SK-N-SH (cell line): Measurements from ENCODE around the gene RHOT1. TPM values are rescaled to one million over a fixed set of nuclear protein-coding genes. Genes with fewer than 3 reads are reported as not detected.

Experiments
- CTCF ChIA-PET: fragments of 300-600, 350-600 bp; formaldehyde crosslinking; extraction: SDS; loops from one replicate; lab custom pipeline; 2021; lab: Yijun Ruan, JAX
- POLR2A ChIA-PET: fragments of 350-600 bp; sonication (Branson Sonifier 250); formaldehyde crosslinking; extraction: SDS; loops from one replicate; lab custom pipeline; 2020; ENCODE audit warnings: antibody characterized with exemption, inconsistent platforms; lab: Yijun Ruan, JAX
- DNase-seq: peaks from one replicate; pipeline ENCODE4 v3.0.0; 2012
- H2AFZ ChIP-seq: fragments of 200-600 bp; sonication (generic); 2 replicates; pipeline ENCODE4 v1.8.1; 2016; ENCODE audit warnings: antibody characterized with exemption, mild to moderate bottlenecking, low read depth
- H3F3A ChIP-seq: fragments of 200-600 bp; sonication (generic); replicated peaks from 2 replicates; pipeline ENCODE3; 2016; ENCODE audit warnings: antibody characterized with exemption, mild to moderate bottlenecking; ENCODE audit not compliant: insufficient read depth
- H3K27ac ChIP-seq, 2 experiments: fragments of 200-500 bp in 1 of 2; fragments of 200-600 bp in 1 of 2; sonication (Bioruptor generic) in 1 of 2; sonication (generic), shearing (Covaris generic) in 1 of 2; 2 replicates each; pipeline versions ENCODE4 v1.5.1 to v1.6.1; 2014 to 2016; ENCODE audit warnings: low read depth in 2 of 2, inconsistent platforms in 1 of 2, low read length in 1 of 2, mild to moderate bottlenecking in 1 of 2, mixed read lengths in 1 of 2
- H3K27me3 ChIP-seq: fragments of 200-600 bp; sonication (generic), shearing (Covaris generic); 2 replicates; pipeline ENCODE4 v1.6.1; 2016; ENCODE audit warnings: mixed run types; ENCODE audit not compliant: insufficient read depth
- H3K36me3 ChIP-seq, 2 experiments: fragments of 200-500 bp in 1 of 2; fragments of 200-600 bp in 1 of 2; sonication (Bioruptor generic) in 1 of 2; sonication (generic) in 1 of 2; replicated peaks in 1 of 2; 2 replicates each; pipeline versions ENCODE3 to v1.5.1; 2014 to 2016; ENCODE audit warnings: low read length in 1 of 2, mild to moderate bottlenecking in 1 of 2; ENCODE audit not compliant: insufficient read depth in 2 of 2, control insufficient read depth in 1 of 2
- H3K4me1 ChIP-seq, 2 experiments: fragments of 200-500 bp in 1 of 2; fragments of 200-600 bp in 1 of 2; sonication (Bioruptor generic) in 1 of 2; sonication (generic), shearing (Covaris generic) in 1 of 2; 2 replicates each; pipeline versions ENCODE4 v1.5.1 to v1.6.1; 2014 to 2016; ENCODE audit warnings: low read depth in 1 of 2, low read length in 1 of 2, mixed run types in 1 of 2; ENCODE audit not compliant: insufficient read depth in 2 of 2, control insufficient read depth in 1 of 2
- H3K4me2 ChIP-seq: fragments of 200-600 bp; sonication (generic), shearing (Covaris generic); 2 replicates; pipeline ENCODE4 v1.6.1; 2017; ENCODE audit warnings: mixed run types
- H3K4me3 ChIP-seq, 2 experiments: fragments of 200-500 bp in 1 of 2; fragments of 200-600 bp in 1 of 2; sonication (Bioruptor generic) in 1 of 2; sonication (generic), shearing (Covaris generic) in 1 of 2; 2 replicates each; pipeline versions ENCODE4 v1.5.1 to v1.8.1; 2014 to 2016; ENCODE audit warnings: low read depth in 2 of 2, inconsistent platforms in 1 of 2, low read length in 1 of 2, mild to moderate bottlenecking in 1 of 2, mixed read lengths in 1 of 2, moderate library complexity in 1 of 2
- H3K79me2 ChIP-seq: fragments of 200-600 bp; sonication (generic); 2 replicates; pipeline ENCODE4 v1.8.1; 2017; ENCODE audit warnings: mild to moderate bottlenecking; ENCODE audit not compliant: insufficient read depth
- H3K9ac ChIP-seq: fragments of 200-600 bp; sonication (generic); 2 replicates; pipeline ENCODE4 v1.6.1; 2017; ENCODE audit warnings: mixed run types
- H3K9me2 ChIP-seq: fragments of 200-600 bp; sonication (generic); 2 replicates; pipeline ENCODE4 v1.6.1; 2017; ENCODE audit warnings: mixed run types
- H3K9me3 ChIP-seq: fragments of 200-600 bp; sonication (generic); 2 replicates; pipeline ENCODE4 v1.6.1; 2017; ENCODE audit warnings: mixed run types, mild to moderate bottlenecking, moderate library complexity
- H4K20me1 ChIP-seq: fragments of 200-600 bp; sonication (generic); 2 replicates; pipeline ENCODE4 v1.6.1; 2017; ENCODE audit warnings: mild to moderate bottlenecking, mixed run types; ENCODE audit not compliant: insufficient read depth
- EP300 ChIP-seq, 2 experiments: IDR thresholded peaks; 2 replicates each; pipeline versions ENCODE4 v1.4.0 to v1.6.1; 2012; ENCODE audit warnings: borderline replicate concordance in 1 of 2, low read depth in 1 of 2, low read length in 1 of 2
- EZH2phosphoT487 ChIP-seq: fragments of 200-600 bp; sonication (generic); IDR thresholded peaks from 2 replicates; pipeline ENCODE4 v1.6.1; 2017; ENCODE audit warnings: low read depth, mixed run types, mild to moderate bottlenecking, antibody characterized with exemption, moderate library complexity, borderline replicate concordance
- FOSL2 ChIP-seq: IDR thresholded peaks from 2 replicates; pipeline ENCODE4 v1.4.0; 2012; ENCODE audit warnings: low read depth, mild to moderate bottlenecking, moderate library complexity, borderline replicate concordance
- FOXJ3 ChIP-seq: sonication (generic); formaldehyde crosslinking; IDR thresholded peaks from 2 replicates; pipeline ENCODE4 v1.5.1; 2020; ENCODE audit warnings: mild to moderate bottlenecking, missing genetic modification reagents
- JUND ChIP-seq: IDR thresholded peaks from 2 replicates; pipeline ENCODE4 v1.4.0; 2012
- MEF2A ChIP-seq: IDR thresholded peaks from 2 replicates; pipeline ENCODE4 v1.4.0; 2012; ENCODE audit warnings: low read depth, borderline replicate concordance
- NRF1 ChIP-seq: IDR thresholded peaks from 2 replicates; pipeline ENCODE4 v1.6.1; 2012; ENCODE audit warnings: low read depth, mild to moderate bottlenecking, low read length
- POLR2AphosphoS5 ChIP-seq: IDR thresholded peaks from 2 replicates; pipeline ENCODE4 v1.6.1; 2012; ENCODE audit warnings: low read depth, low read length
- SIN3A ChIP-seq: IDR thresholded peaks from 2 replicates; pipeline ENCODE4 v1.6.1; 2012; ENCODE audit warnings: low read depth, mild to moderate bottlenecking, low read length, moderate library complexity, borderline replicate concordance
- TCF12 ChIP-seq: IDR thresholded peaks from 2 replicates; pipeline ENCODE4 v1.4.0; 2012
- YY1 ChIP-seq: IDR thresholded peaks from 2 replicates; pipeline ENCODE4 v1.4.0; 2012; ENCODE audit warnings: low read depth, mild to moderate bottlenecking
- WGBS: methylation state at CpG from one replicate; pipeline ENCODE4 v1.1.6; 2017; ENCODE audit warnings: low lambda C conversion rate; 5-methylcytosine and 5-hydroxymethylcytosine counted together
- polyA plus RNA-seq, 3 experiments: library from polyadenylated mRNA; depleted of rRNA; stranded (reverse); fragments of >200 nt; gene quantifications; 2 replicates each; pipeline ENCODE4 v1.2.3, GENCODE V29; 2012
- TF ChIP-seq, protein P1 (sequence below): IDR thresholded peaks from 2 replicates; pipeline ENCODE4 v1.4.0; 2012; ENCODE audit warnings: low read depth, borderline replicate concordance
- TF ChIP-seq, protein P2 (sequence below): fragments of 150-350 bp; IDR thresholded peaks from 2 replicates; pipeline ENCODE4 v1.6.1; 2016; ENCODE audit warnings: mild to moderate bottlenecking, low read depth, low read length
- TF ChIP-seq, protein P3 (sequence below): fragments of 200-600 bp; sonication (generic); IDR thresholded peaks from 2 replicates; pipeline ENCODE4 v1.6.1; 2017; ENCODE audit warnings: antibody characterized with exemption, mild to moderate bottlenecking, moderate library complexity
- TF ChIP-seq, protein P4 (sequence below): IDR thresholded peaks from 2 replicates; pipeline ENCODE4; 2012

RHOT1 gene
- polyA plus RNA-seq, 1 of the 3 experiments (the other 2 are of a cell fraction) = 25.0 TPM

DNA sequence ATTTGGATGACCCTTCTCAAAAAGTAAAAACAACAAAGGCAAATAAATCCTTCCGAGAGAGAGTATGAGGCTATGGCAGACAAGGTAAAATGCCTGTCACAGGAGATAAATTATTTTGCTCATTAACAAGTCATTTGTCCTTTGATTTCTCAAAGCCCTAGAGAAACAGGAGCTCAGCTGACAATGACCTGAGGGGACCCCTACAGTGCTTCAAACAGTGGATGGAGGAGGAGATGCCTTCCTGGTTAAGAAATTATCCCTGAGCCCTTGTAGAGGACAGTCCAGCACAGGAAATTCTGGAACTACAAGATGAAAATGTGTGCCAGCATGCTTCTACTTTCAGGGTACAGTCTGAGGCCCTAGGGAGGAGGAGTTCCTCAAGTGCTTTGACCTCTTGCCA lies 99.3 kb downstream of the RHOT1 start (continued):
- TF ChIP-seq, protein P1, sequence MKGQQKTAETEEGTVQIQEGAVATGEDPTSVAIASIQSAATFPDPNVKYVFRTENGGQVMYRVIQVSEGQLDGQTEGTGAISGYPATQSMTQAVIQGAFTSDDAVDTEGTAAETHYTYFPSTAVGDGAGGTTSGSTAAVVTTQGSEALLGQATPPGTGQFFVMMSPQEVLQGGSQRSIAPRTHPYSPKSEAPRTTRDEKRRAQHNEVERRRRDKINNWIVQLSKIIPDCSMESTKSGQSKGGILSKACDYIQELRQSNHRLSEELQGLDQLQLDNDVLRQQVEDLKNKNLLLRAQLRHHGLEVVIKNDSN = no peak
- no peak for TF ChIP-seq FOXJ3 (CRISPR knock-in tag)
- no peak for TF ChIP-seq NRF1
- TF ChIP-seq YY1 = no peak
- TF ChIP-seq TCF12 = no peak
- TF ChIP-seq, all 33 proteins: peak for 0

DNA sequence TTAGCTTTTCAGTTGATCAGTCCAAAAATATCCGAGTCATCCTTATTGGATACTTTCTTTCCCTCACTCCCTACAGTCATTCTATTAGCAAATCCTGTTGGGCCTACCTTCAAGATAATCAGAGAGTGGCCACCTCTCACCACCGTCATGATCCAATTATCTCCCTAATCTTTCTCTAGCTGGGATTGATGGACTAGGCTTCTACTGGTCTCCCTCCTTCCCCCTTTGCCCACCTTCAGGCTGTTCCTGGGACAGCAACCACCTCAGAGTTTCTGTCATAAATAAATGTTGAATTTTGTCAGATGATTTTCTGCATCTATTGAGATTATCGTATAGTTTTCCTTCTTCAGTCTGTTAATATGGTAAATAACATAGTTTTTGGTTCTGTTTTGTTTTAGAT lies 107.2 kb downstream of the RHOT1 start:
- Histone ChIP-seq H3K9me3 (no peaks in the 10 kb centered on the region), H3K4me3 (no peak overlapping the region), H3K4me2 (no peak overlapping the region), H3K9ac (no peak overlapping the region), H3K27ac (no peak overlapping the region), H4K20me1 (no peaks in the 10 kb centered on the region), H3K9me2 (no peaks in the 10 kb centered on the region), H3F3A (no peaks in the 10 kb centered on the region), H2AFZ (no peak overlapping the region), H3K79me2 (no peaks in the 10 kb centered on the region), H3K36me3 (no peaks in the 10 kb centered on the region), H3K4me1 (no peaks in the 10 kb centered on the region), H3K27me3 (no peaks in the 10 kb centered on the region)
- WGBS = 87% methylated on average over 3 of the region's 3 CpGs
- TF ChIP-seq FOXJ3 (CRISPR knock-in tag) (no peak), MEF2A (no peak), POLR2AphosphoS5 (no peak), SIN3A (no peak), EZH2phosphoT487 (no peak), TCF12 (no peak), FOSL2 (no peak), JUND (no peak), EP300 (IDR thresholded peaks at IDR 0.05; ENCODE audit: borderline replicate concordance in 1 of 2, low read depth in 1 of 2, low read length in 1 of 2) (no peak)
- TF ChIP-seq, protein P2, sequence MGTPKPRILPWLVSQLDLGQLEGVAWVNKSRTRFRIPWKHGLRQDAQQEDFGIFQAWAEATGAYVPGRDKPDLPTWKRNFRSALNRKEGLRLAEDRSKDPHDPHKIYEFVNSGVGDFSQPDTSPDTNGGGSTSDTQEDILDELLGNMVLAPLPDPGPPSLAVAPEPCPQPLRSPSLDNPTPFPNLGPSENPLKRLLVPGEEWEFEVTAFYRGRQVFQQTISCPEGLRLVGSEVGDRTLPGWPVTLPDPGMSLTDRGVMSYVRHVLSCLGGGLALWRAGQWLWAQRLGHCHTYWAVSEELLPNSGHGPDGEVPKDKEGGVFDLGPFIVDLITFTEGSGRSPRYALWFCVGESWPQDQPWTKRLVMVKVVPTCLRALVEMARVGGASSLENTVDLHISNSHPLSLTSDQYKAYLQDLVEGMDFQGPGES = no peak
- TF ChIP-seq, protein P3, sequence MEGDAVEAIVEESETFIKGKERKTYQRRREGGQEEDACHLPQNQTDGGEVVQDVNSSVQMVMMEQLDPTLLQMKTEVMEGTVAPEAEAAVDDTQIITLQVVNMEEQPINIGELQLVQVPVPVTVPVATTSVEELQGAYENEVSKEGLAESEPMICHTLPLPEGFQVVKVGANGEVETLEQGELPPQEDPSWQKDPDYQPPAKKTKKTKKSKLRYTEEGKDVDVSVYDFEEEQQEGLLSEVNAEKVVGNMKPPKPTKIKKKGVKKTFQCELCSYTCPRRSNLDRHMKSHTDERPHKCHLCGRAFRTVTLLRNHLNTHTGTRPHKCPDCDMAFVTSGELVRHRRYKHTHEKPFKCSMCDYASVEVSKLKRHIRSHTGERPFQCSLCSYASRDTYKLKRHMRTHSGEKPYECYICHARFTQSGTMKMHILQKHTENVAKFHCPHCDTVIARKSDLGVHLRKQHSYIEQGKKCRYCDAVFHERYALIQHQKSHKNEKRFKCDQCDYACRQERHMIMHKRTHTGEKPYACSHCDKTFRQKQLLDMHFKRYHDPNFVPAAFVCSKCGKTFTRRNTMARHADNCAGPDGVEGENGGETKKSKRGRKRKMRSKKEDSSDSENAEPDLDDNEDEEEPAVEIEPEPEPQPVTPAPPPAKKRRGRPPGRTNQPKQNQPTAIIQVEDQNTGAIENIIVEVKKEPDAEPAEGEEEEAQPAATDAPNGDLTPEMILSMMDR = no peak
- TF ChIP-seq, protein P4, sequence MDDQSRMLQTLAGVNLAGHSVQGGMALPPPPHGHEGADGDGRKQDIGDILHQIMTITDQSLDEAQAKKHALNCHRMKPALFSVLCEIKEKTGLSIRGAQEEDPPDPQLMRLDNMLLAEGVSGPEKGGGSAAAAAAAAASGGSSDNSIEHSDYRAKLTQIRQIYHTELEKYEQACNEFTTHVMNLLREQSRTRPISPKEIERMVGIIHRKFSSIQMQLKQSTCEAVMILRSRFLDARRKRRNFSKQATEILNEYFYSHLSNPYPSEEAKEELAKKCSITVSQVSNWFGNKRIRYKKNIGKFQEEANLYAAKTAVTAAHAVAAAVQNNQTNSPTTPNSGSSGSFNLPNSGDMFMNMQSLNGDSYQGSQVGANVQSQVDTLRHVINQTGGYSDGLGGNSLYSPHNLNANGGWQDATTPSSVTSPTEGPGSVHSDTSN = no peak
- CTCF ChIA-PET = interaction anchor here (1.1 to 13.5 kb wide), 2 partner anchors 12 to 71 kb away, joined by 4 to 192 read pairs; no protein-coding TSS in a partner anchor
- DNase-seq = no peak
- POLR2A ChIA-PET = no interaction called here
